GM20000 (cell line): ENCODE data around the gene CHST2.

ENCODE experiments used
- DNase-seq: peaks from one replicate; pipeline ENCODE4 v3.0.0; 2012; ENCODE audit warnings: low spot score
- CTCF ChIP-seq: IDR thresholded peaks from 2 replicates; pipeline ENCODE4 v1.5.1; 2012; ENCODE audit warnings: mild to moderate bottlenecking, control low read depth; ENCODE audit errors: extremely low read depth, missing control alignments

CHST2 gene

DNA sequence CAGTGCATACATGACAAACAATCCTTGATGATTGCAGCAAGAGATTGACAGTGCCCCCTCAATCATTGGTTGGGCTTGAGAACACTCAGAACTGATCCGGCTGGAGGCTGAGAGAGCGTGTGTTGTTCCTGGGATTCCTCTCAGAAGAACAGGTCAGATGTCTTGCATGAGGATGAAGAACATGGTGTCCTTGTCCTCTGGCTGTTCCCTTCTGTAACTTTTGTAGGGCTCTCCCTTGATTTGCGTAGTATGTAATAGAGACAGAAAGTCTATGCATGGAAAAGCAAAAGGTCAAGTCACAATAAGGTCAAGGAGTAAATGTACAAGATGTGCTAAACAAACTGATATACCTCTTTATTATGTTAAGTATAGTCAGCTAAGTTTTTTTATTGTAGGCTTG lies 8.2 kb downstream of the CHST2 start:
- DNase-seq = no peak
- no peak for TF ChIP-seq CTCF

- TF ChIP-seq CTCF = no peak
- DNase-seq = no peak
Measured at GRCh38 chr3:143128227-143128955, 8.8 kb downstream of the CHST2 start.

DNA sequence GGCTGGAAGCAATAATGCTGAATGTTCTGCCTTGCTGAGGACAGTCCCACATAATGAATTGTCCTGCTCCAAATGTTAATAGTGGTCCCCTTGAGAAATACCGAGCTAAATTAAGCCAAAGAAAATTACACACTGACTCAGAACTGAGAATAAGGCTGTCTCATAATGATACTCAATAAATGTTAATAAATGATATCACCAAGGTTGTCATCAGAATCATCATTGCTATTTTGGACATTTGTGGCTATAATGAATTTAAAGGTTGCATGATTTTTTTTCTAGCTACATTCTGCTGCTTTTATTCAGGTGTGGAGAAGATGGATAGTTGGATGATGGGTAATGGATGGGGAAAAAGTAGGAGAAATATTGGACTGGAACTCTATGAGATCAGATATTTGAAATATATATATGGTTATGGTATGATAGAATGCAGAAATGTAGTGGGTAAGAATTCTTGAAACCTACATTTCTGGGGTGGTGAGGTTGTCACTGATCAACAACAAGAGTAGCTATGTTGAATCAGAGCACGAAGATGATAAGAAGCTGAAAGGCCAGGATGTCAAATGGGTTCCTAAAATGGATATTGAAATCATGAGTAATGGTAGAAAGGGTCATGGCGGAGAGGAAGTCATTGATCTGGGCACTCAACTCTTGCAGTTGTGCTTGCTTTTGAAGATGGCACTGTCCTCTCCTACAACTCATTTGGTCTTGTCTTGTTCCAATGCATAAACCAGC lies 12.8 kb downstream of the CHST2 start:
- DNase-seq = no peak
- no peak for TF ChIP-seq CTCF

- DNase-seq = no peak
Measured at GRCh38 chr3:143134471-143134870, 14.9 kb downstream of the CHST2 start.

GRCh38 chr3:143135150-143135549 lies 15.6 kb downstream of the CHST2 start:
- no peak for TF ChIP-seq CTCF
- no peak for DNase-seq

More at GRCh38 chr3:143134471-143134870, 14.9 kb downstream of the CHST2 start:
- no peak for TF ChIP-seq CTCF

- TF ChIP-seq CTCF = no peak
Measured at GRCh38 chr3:143137435-143138036, 18.0 kb downstream of the CHST2 start.

GRCh38 chr3:143138953-143139352 lies 19.4 kb downstream of the CHST2 start:
- no peak for TF ChIP-seq CTCF
- no peak for DNase-seq

More at GRCh38 chr3:143137435-143138036, 18.0 kb downstream of the CHST2 start:
- no peak for DNase-seq
